Stimulated activated CD4-positive, alpha-beta T cell treated with anti-CD3 and anti-CD28 coated beads, Interleukin-15, amount 100 ng/mL, for 24 hours (primary cell): ENCODE data around the gene KSR1.
"Not testable (repeated sequence)": the region's sequence is repeated elsewhere in the genome, so short reads cannot be mapped to it uniquely, and the experiment has no call there.

Experiments used
- DNase-seq: peaks from one replicate; pipeline ENCODE4 v3.0.0-alpha.2; 2020

KSR1 gene

DNA sequence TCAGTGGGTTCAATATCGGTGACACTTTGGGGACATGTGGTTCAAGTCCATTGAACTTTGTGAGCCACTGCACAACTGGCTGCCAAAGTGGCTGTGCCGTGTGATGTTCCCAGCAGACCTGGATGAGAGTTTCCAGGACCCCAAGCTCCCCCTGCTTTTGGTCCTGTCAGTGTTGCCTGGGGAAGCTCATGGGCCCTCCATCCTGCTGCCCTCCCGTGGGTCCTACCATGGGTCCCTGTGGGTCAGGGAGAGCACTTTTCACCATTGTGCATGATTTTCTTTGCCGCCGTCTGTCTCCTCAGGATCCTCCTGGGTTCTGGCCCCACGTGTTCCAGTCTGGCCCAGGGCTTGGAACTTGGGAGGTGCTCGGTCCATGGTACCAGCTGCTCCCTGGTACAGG is 212.9 kb downstream of the KSR1 start:
- no peak for DNase-seq

DNA sequence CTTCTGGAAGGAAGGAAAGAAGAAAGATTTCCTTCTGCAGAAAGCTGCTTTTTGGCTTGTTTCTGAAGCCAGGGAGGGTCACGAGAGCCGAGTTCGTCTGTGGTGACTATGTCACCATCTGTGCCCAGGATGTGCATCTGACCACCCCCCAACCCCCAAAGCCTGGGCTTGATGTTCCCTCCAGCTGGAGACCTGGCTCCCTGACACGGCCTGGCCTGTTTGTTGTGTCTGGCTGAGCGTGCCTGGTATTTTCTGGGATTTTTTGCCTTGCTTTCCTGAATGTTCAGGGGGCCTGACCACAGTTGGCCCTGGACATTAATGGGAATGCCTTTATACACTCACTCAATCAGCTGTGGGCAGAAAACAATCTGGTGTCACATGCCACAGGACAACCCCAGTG is 213.6 kb downstream of the KSR1 start:
- no peak for DNase-seq

DNA sequence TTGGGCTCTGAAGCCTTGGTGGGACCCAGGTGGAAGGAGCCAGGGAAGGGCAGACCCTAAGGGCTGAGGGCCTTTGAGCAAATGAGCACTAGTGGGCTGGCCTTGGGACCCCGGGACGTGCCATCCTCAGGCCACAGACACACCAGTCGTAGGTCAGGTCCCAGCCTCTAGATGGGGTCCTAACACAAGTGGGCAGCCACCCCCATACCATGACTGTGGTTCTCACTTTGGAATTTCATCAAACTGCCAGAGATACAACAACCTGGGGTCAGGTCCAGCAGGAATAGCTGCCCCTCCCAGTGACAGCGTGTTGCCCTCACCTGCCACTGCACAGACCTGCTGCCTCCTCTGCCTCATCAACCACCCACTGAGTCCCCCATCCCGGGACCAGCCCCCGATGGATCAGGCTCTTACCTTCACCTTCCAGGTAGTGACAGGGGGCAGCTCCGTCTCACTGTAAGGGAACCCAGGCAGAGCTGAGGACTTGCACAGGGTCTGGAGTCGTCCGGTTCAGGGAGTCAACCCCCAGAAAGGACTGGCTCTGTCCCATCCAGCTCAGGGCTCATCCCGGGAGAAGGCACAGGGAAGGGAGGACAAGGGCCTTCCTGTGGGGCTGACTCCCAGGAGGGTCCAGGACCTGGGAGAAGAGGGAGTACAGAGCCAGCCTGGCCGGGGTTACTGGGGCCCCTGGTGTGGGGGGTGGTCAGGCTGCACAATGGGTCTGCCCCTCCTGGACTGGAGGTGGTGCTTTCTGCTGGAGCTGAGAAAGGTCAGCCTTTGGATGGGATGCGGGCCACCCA is 214.7 kb downstream of the KSR1 start:
- no peak for DNase-seq

DNA sequence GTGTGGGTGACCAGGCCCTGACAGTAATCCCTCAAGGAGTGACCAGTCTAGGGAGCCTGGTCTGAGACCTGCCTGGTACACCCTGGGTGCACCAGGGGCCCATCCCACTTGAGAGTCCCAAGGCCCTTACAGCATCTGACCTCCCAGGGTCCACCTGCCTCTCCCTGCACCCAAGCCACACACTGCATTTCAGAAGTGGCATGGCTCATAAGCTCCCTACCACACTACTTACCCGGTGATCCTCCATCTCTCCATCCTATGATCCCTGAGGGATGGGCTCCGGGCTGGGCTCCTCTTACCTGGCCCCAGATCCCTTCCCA is 215.3 kb downstream of the KSR1 start:
- no peak for DNase-seq

DNA sequence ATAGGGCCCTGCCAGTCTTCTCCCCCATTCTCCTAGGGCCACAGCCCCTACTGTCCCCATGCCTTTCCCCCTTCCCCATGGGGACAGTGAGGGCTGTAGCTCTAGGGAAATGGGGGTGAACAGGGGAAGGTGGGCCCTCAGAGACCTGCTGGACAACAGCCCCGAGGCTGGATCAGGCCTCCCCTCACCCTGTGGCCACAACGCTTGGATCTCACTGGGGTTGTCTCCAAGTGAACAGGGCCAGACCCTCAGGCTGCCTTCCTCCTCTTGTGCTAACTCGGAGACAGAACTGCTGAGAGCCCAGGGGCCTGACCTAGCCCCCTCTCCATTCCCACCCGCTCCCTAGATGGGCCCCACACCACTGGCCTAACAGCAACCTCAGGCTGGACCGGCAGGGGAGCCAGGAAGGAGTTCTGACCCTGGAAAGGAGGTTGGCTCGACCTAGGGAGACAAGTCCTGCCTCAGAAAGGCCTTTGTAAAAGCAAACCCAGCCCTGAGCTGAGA is 215.8 kb downstream of the KSR1 start:
- DNase-seq: not testable (repeated sequence)

DNA sequence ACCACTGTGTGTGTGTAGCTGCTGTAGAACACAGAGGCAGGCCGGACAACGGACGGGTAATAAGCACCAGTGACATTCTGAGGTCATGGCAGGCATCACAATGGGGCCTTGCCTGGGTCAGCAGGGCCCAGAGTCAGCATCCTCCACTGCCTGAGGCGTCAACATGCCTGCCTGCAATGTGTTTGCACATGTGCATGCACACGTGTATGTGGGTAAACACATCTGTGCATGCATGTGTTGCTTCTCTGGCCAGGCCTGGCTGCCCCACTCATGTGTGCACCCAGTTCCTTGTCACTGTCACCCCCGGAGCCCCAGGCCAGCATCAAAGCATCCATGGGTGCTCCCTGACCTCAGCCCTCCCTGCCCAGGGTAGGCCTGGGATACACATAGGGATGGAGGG is 218.1 kb downstream of the KSR1 start:
- DNase-seq: no peak
